GM12878 (cell line): ENCODE data around the gene UBR3. TPM values are rescaled to one million over a fixed set of nuclear protein-coding genes. Genes with fewer than 3 reads are reported as not detected.

Experiments
- ATAC-seq: fragments of 200-7000 bp; cut with Tn5 transposase; 3 replicates; pipeline ENCODE4 v1.9.1; 2020; ENCODE audit warnings: mild to moderate bottlenecking, moderate library complexity
- BruUV-seq: library from RNA; stranded (reverse); fragments of 400-500 nt; replicated peaks from 2 replicates; lab custom pipeline; 2021; lab: Mats Ljungman, UMichigan
- CTCF ChIA-PET: fragments of 300-600 bp; sonication (Branson Sonifier 250); formaldehyde crosslinking; extraction: SDS; loops from one replicate; lab custom pipeline; 2021; ENCODE audit warnings: inconsistent platforms; lab: Yijun Ruan, JAX
- POLR2A ChIA-PET: fragments of 350-600 bp; formaldehyde crosslinking; extraction: SDS; loops from one replicate; lab custom pipeline; 2021; ENCODE audit warnings: inconsistent platforms; lab: Charles Lee
- RAD21 ChIA-PET: fragments of 300-600 bp; sonication (Branson Sonifier 250); formaldehyde crosslinking; loops from one replicate; lab custom pipeline; 2023; ENCODE audit warnings: antibody characterized with exemption; ENCODE audit not compliant: unreplicated experiment; lab: Charles Lee
- SMC1A ChIA-PET: fragments of 300-600 bp; sonication (Branson Sonifier 250); formaldehyde crosslinking; loops from one replicate; lab custom pipeline; 2023; ENCODE audit not compliant: unreplicated experiment, uncharacterized antibody; lab: Charles Lee
- DNase-seq: peaks from one replicate; pipeline ENCODE4 v3.0.0-alpha.2; 2011; ENCODE audit warnings: low read depth, low spot score
- FAIRE-seq: peaks from 3 replicates; lab custom pipeline; 2011; peaks lifted over from hg19 to GRCh38; lab: Jason Lieb, UNC
- H2AFZ ChIP-seq: 2 replicates; pipeline ENCODE4 v1.6.0; 2011; ENCODE audit warnings: low read depth, low read length, control low read depth; ENCODE audit not compliant: control insufficient read depth
- H3K27ac ChIP-seq: 2 replicates; pipeline ENCODE4 v1.5.1; 2011; ENCODE audit warnings: control low read depth; ENCODE audit not compliant: control insufficient read depth, insufficient read depth
- H3K27me3 ChIP-seq, 2 experiments: replicated peaks in 1 of 2; 2 replicates each; pipeline versions ENCODE4 v1.6.0 to v1.6.1; 2011; ENCODE audit warnings: low read length in 1 of 2; ENCODE audit not compliant: control insufficient read depth in 2 of 2, insufficient read depth in 2 of 2
- H3K36me3 ChIP-seq, 2 experiments: 2 replicates each; pipeline ENCODE4 v1.5.1; 2011; ENCODE audit warnings: low read length in 1 of 2; ENCODE audit not compliant: control insufficient read depth in 2 of 2, insufficient read depth in 2 of 2
- H3K4me1 ChIP-seq: 2 replicates; pipeline ENCODE4 v1.6.1; 2011; ENCODE audit warnings: mild to moderate bottlenecking, low read length, moderate library complexity, mixed read lengths; ENCODE audit not compliant: control insufficient read depth, insufficient read depth
- H3K4me2 ChIP-seq: 2 replicates; pipeline ENCODE4 v1.6.0; 2011; ENCODE audit warnings: control low read depth; ENCODE audit not compliant: control insufficient read depth, insufficient read depth
- H3K4me3 ChIP-seq: fragments of 200-600 bp; sonication (generic); 2 replicates; pipeline ENCODE4 v1.5.1; 2016
- H3K79me2 ChIP-seq: 2 replicates; pipeline ENCODE4 v1.6.0; 2011; ENCODE audit warnings: low read length; ENCODE audit not compliant: control insufficient read depth, insufficient read depth
- H3K9ac ChIP-seq: 2 replicates; pipeline ENCODE4 v1.8.0; 2011; ENCODE audit warnings: low read length, control low read depth, mixed read lengths; ENCODE audit not compliant: control insufficient read depth, insufficient read depth
- H3K9me3 ChIP-seq: replicated peaks from 3 replicates; pipeline ENCODE4 v1.5.1; 2011; ENCODE audit warnings: mild to moderate bottlenecking, low read length; ENCODE audit not compliant: control insufficient read depth, insufficient read depth
- H4K20me1 ChIP-seq: 2 replicates; pipeline ENCODE4 v1.6.0; 2011; ENCODE audit not compliant: control insufficient read depth, insufficient read depth
- CBFB ChIP-seq: IDR thresholded peaks from 2 replicates; pipeline ENCODE4 v1.6.1; 2016; ENCODE audit warnings: antibody characterized with exemption, low read depth
- DPF2 ChIP-seq: fragments of 450-650 bp; IDR thresholded peaks from 2 replicates; pipeline ENCODE4 v1.6.1; 2017; ENCODE audit warnings: mild to moderate bottlenecking
- ESRRA ChIP-seq: IDR thresholded peaks from 2 replicates; pipeline ENCODE4 v1.6.1; 2012; ENCODE audit warnings: mild to moderate bottlenecking, low read length, improper control_type of control experiment
- FOS ChIP-seq: IDR thresholded peaks from 3 replicates; pipeline ENCODE4 v1.6.1; 2011; ENCODE audit warnings: borderline replicate concordance; ENCODE audit not compliant: insufficient read length; ENCODE audit errors: extremely low read depth
- NR2C2 ChIP-seq: IDR thresholded peaks from 2 replicates; pipeline ENCODE4 v1.6.1; 2011; ENCODE audit warnings: borderline replicate concordance, low read depth; ENCODE audit not compliant: control insufficient read depth, insufficient read length
- RCOR1 ChIP-seq: conservative IDR thresholded peaks from 2 replicates; pipeline ENCODE4 v1.6.1; 2012; ENCODE audit warnings: low read depth, low read length, improper control_type of control experiment
- SMARCA5 ChIP-seq: fragments of 450-650 bp; IDR thresholded peaks from 2 replicates; pipeline ENCODE4 v1.6.1; 2017; ENCODE audit warnings: mild to moderate bottlenecking
- SMC3 ChIP-seq: IDR thresholded peaks from 2 replicates; pipeline ENCODE4 v1.6.1; 2011; ENCODE audit warnings: low read length, improper control_type of control experiment, borderline replicate concordance
- STAT3 ChIP-seq: IDR thresholded peaks from 2 replicates; pipeline ENCODE4 v1.6.1; 2011; ENCODE audit warnings: low read depth, low read length, improper control_type of control experiment
- TCF12 ChIP-seq: IDR thresholded peaks from 2 replicates; pipeline ENCODE4 v1.6.1; 2011; ENCODE audit warnings: low read depth, mild to moderate bottlenecking, low read length
- ZZZ3 ChIP-seq: IDR thresholded peaks from 2 replicates; pipeline ENCODE4 v1.6.1; 2011; ENCODE audit warnings: low read depth; ENCODE audit not compliant: control insufficient read depth, insufficient read length
- WGBS: methylation state at CpG from one replicate; pipeline ENCODE4 v1.1.6; 2016; ENCODE audit warnings: low lambda C conversion rate; ENCODE audit not compliant: insufficient replicate concordance, insufficient coverage; ENCODE audit errors: missing lambda C conversion rate; 5-methylcytosine and 5-hydroxymethylcytosine counted together
- in situ Hi-C: fragments of 300-500 bp; cut with MboI; formaldehyde crosslinking; loops from 9 replicates; pipeline ENCODE4 v1.14.3; 2018; ENCODE audit warnings: mixed read lengths
- intact Hi-C: fragments of 100-400 bp; cut with micrococcal nuclease; formaldehyde crosslinking; loops from one replicate; pipeline ENCODE4 v1.14.2; 2022; ENCODE audit not compliant: unreplicated experiment
- polyA plus RNA-seq, 11 experiments: library from polyadenylated mRNA; depleted of rRNA in 4 of 11; unstranded in 6 of 11; stranded (reverse) in 5 of 11; fragments of >200 nt; fragmentation: Nextera tagmentation in 4 of 11; fragmentation: Illumina TruSeq in 1 of 11; extraction: Ambion mirVana in 4 of 11; extraction: Trizol in 1 of 11; gene quantifications; 1 replicate in 1 of 11; 2 replicates in 10 of 11; pipeline versions ENCODE4 v1.2.1 to v1.2.3, GENCODE V29; 2011 to 2016; ENCODE audit warnings: inconsistent platforms in 2 of 11, missing spikeins in 2 of 11, low read depth in 1 of 11
- total RNA-seq, 4 experiments: library from RNA; depleted of rRNA in 3 of 4; stranded (reverse); fragments of >200 nt in 3 of 4; fragmentation: Illumina TruSeq in 1 of 4; extraction: Trizol in 1 of 4; gene quantifications; 2 replicates each; pipeline versions ENCODE4 v1.2.1 to v1.2.3, GENCODE V29; 2013 to 2021
- TF ChIP-seq, protein P1 (sequence below): IDR thresholded peaks from 2 replicates; pipeline ENCODE4 v1.6.1; 2011; ENCODE audit warnings: low read depth, low read length, improper control_type of control experiment, borderline replicate concordance
- TF ChIP-seq, protein P2 (sequence below): fragments of 450-650 bp; IDR thresholded peaks from 2 replicates; pipeline ENCODE4 v1.6.1; 2018; ENCODE audit warnings: borderline replicate concordance, mild to moderate bottlenecking; ENCODE audit not compliant: partially characterized antibody

Gene UBR3
- total and polyA plus RNA-seq, 10 of the 15 experiments (the other 5 are each of a cell fraction or from before 2014, with no cell fraction given), result 3.8 to 22.9 (median 11.2) TPM

DNA sequence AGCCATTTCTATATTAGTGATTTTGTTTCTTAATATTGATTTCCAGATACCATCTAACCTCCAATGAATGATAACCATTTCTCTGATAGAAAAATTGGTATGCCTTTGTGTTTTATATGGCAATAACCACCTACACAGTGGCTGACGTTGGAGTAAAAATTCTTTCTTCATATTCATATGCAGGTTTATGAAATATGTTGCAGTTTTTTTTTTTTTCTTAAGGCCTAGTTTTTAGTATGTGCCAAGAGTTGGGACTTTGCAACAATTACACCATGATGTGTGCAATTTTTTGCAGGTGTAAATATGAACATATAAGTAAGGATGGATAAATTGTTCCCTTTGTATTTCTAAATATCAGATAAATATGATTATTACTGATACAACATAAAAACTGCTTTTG lies 187.5 kb downstream of the UBR3 start:
- no TSS peak for BruUV-seq

DNA sequence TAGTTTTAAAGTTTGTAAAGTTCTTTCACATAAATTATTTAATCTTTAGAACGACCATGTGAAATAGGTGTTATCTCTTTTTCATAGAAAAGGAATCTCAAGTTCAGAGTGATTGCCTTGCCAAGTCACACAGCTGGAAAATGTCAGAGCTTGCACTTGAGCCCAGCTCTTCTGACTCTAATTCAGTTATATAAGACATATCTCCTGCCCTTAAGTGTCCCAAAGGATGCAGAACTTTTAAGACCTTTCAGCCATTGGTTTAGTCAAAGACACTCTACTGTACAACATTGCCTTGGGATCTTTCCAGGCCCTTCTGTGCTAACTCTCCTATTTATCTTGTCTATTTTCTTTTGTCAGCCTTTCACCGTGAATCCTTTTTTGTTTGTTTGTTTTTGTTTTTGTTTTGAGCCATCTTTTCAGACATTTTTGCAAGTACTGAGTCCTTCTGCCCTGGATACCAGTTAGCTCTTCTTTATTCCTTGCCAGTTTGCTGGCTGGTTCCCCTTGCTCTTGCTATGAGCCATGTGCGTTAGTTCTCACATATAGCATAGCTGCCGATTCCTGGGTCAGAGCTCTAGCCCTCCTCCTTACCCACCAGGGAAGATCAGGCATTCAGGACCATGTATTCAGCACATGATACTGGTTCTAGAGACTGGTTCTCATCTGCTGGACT lies 190.7 kb downstream of the UBR3 start:
- TF ChIP-seq RCOR1, result no peak
- no peak for TF ChIP-seq NR2C2
- TF ChIP-seq SMARCA5, result no peak
- TF ChIP-seq, protein P1, sequence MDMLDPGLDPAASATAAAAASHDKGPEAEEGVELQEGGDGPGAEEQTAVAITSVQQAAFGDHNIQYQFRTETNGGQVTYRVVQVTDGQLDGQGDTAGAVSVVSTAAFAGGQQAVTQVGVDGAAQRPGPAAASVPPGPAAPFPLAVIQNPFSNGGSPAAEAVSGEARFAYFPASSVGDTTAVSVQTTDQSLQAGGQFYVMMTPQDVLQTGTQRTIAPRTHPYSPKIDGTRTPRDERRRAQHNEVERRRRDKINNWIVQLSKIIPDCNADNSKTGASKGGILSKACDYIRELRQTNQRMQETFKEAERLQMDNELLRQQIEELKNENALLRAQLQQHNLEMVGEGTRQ, result no peak
- no peak for TF ChIP-seq ESRRA
- TF ChIP-seq DPF2, result no peak
- no peak for TF ChIP-seq ZZZ3
- no peak for TF ChIP-seq TCF12
- TF ChIP-seq, protein P2, sequence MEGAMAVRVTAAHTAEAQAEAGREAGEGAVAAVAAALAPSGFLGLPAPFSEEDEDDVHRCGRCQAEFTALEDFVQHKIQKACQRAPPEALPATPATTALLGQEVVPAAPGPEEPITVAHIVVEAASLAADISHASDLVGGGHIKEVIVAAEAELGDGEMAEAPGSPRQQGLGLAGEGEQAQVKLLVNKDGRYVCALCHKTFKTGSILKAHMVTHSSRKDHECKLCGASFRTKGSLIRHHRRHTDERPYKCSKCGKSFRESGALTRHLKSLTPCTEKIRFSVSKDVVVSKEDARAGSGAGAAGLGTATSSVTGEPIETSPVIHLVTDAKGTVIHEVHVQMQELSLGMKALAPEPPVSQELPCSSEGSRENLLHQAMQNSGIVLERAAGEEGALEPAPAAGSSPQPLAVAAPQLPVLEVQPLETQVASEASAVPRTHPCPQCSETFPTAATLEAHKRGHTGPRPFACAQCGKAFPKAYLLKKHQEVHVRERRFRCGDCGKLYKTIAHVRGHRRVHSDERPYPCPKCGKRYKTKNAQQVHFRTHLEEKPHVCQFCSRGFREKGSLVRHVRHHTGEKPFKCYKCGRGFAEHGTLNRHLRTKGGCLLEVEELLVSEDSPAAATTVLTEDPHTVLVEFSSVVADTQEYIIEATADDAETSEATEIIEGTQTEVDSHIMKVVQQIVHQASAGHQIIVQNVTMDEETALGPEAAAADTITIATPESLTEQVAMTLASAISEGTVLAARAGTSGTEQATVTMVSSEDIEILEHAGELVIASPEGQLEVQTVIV, result no peak
- no peak for ATAC-seq
- H3K27me3 ChIP-seq, result no peaks in the 10 kb centered on the region
- no peak for FAIRE-seq
- H3K4me3 ChIP-seq, result no peak overlapping the region
- WGBS, result 97% methylated on average over 4 of the region's 4 CpGs
- no peak overlapping the region for H3K4me2 ChIP-seq
- peaks cover 0 to 4% of the 10 kb centered on the region in 2 experiments; a peak in 1 of 4 replicates for H3K36me3 ChIP-seq
- in situ Hi-C loops, result no loop called here
- H3K9ac ChIP-seq, result no peak overlapping the region
- no peaks in the 10 kb centered on the region for H3K4me1 ChIP-seq
- H3K27ac ChIP-seq, result no peak overlapping the region
- H3K9me3 ChIP-seq, result no peaks in the 10 kb centered on the region
- POLR2A ChIA-PET, result no interaction called here
- DNase-seq, result no peak
- SMC1A ChIA-PET, result interaction anchor here (2.2 kb wide), 1 partner anchor 12 kb away, joined by 5 read pairs; no protein-coding TSS in a partner anchor
- BruUV-seq, result no TSS peak
- H3K79me2 ChIP-seq, result no peaks in the 10 kb centered on the region
- intact Hi-C loops, result no loop called here
- H4K20me1 ChIP-seq, result no peaks in the 10 kb centered on the region
- CTCF ChIA-PET, result interaction anchor here (0.6 to 0.7 kb wide), 2 partner anchors 16 to 203 kb away, joined by 3 read pairs; no protein-coding TSS in a partner anchor
- H2AFZ ChIP-seq, result no peak overlapping the region
- RAD21 ChIA-PET, result no interaction called here

More for the DNA sequence above, 187.5 kb downstream of the UBR3 start:
- Histone ChIP-seq H3K27ac (no peak overlapping the region), H3K36me3 (peaks cover 0 to 4% of the 10 kb centered on the region in 2 experiments; a peak in 1 of 4 replicates), H3K27me3 (no peaks in the 10 kb centered on the region), H3K9ac (no peak overlapping the region), H3K4me2 (no peak overlapping the region), H3K4me1 (no peaks in the 10 kb centered on the region), H3K79me2 (no peaks in the 10 kb centered on the region), H3K9me3 (no peaks in the 10 kb centered on the region), H3K4me3 (no peak overlapping the region), H2AFZ (no peak overlapping the region), H4K20me1 (no peaks in the 10 kb centered on the region)
- intact Hi-C loops, result no loop called here
- ChIA-PET RAD21 (no interaction called here), POLR2A (no interaction called here), SMC1A (interaction anchor here (0.7 to 1.0 kb wide), 2 partner anchors 184 to 313 kb away, joined by 3 read pairs; no protein-coding TSS in a partner anchor), CTCF (interaction anchor here (0.6 kb wide), 1 partner anchor 45 kb away, joined by 6 read pairs; no protein-coding TSS in a partner anchor)
- DNase-seq (no peak), FAIRE-seq (no peak), ATAC-seq (no peak)
- whole genome bisulfite sequencing, result 100% methylated on average over 1 of the region's 1 CpG
- in situ Hi-C loops, result no loop called here
- no peak for TF ChIP-seq CBFB
- no peak for TF ChIP-seq STAT3
- no peak for TF ChIP-seq FOS
- TF ChIP-seq SMC3, result no peak
